ENCODE results near the gene ENSA.
A peak's percentile ranks its signal among the peaks of the same experiment; 100 is the strongest.
"Not testable (repeated sequence)": the region's sequence is repeated elsewhere in the genome, so short reads cannot be mapped to it uniquely, and the experiment has no call there.

The ENSA gene

GRCh38 chr1:150579945-150580642 lies 49.3 kb downstream of the ENSA start:
- no peak for DNase-seq

DNA sequence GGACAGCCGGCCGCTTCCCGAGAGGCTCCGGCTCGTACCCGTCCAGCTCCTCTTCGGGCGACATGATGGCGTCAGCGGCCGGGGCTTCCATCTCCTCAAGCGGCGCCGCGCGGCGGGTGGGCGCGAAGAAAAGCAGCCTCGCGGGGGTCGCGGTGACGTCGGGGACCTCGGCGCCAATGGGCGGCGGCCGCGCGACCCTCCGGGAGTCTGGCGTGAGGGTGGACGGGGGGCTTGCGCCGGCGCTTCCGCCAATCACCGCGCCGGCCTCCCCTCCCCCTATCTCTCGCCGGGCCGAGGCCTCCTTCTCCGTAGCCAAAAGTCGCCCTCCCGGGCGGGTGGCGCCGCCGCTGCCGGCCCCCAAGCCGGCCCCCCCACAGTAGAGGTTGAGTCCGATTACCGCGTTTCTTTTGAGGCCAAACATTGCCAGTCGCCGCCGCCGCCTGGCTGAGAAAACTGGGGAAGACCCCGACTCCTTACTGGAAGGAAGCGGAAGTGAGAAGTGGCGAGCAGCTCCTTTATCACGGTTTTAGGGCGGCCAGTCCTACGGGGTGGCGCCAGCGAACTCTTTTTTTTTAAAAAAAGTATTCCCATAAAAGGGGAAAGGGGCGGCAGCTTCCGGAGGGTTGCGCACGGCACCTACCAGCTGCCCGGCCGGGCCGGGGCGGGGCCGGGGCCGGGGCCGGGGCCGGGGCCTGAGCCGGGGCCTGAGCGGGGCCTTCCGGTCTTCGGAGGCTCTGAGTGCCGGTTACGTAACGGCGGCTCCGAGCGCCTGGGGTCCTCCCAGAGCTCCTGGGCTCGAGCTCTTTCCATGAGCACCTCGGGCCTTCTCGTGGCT lies 50.1 kb downstream of the ENSA start, which contains the start of gene MCL1:
MCL1 (minus strand) TSS at position 501 of the 835 bp plus-strand sequence; CDS start at position 421, 80 bp downstream.
- peak; percentile 99 for DNase-seq

- DNase-seq: peak; percentile 72
These were observed 50.9 kb downstream of the ENSA start for GRCh38 chr1:150578272-150579109.

DNA sequence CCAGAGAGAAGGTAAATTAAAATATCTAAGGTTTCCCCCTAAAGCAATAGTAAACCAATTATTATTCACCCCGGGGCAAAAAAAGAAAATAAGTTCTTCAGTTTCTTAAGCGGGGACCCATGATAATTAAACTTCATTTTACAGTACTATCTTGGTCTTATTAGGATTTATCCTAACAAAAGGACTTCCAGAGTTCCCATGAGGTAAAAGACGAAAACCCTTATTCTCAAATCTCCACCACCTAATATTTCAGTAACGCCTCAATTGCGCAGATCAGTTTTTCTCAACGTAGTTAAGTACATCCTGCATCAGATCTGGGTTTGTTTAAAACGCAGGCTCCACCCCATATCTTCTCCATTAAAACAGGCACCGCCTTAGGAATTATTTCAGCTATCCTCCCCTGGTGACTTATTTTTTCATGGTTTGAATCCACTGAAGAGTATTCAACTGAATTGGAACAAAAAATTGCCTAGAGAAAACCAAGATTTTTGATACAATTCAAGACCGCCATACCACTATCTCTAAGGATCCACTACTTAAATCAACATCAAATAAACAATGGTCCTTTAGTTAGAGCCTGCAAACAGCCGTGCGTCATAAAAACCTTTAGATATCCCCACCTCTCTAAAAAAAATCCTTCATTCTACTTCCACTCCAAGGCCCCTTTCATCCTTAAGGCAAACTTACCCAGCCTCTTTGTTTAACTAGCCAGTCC lies 51.7 kb downstream of the ENSA start:
- peak; percentile 72 for DNase-seq

DNA sequence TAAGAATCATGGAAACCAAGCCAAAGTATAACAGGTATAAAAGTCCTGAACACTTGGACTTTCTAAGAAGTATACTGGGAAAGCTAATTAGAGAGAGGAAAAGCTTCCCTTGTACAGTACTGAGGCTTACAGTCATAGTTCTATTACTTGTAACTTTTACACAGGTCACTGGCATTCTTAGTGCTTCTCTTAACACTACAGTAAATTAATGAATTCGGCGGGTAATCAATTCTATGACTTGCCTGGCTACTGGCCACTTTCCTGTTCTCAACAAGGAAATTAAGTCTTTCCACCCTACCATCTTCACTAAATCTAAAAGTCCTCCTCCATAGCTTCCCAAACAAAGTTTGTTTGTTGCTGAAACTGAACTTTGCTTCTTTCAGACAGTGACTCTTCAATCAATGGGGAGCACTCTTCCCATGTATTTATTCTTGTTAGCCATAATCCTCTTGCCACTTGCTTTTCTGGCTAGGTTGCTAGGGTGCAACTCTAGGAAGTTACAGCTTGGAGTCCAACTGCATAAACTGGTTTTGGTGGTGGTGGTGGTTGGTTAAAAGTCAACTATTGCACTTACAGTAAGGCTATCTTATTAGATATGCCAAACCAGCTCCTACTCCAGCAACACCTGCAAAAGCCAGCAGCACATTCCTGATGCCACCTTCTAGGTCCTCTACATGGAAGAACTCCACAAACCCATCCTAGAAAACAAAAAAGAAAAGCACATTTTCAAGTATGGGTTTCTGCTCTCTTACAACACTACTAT lies 52.4 kb downstream of the ENSA start:
- no peak for DNase-seq

DNA sequence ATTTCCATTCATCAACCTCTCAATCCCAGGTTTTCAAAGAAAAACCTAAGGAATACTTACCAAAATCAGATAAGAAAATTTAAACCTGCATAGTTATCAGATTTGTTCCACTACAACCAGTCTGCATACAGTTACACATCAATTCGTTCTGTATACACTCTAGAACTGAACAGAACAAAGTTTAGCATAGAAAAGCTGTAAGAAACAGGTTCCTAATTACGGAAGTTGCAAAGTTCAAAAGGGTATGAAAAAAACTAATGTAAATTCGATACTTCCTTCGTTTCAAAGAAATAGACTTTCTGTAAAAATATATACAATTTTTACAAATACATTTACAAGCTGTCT lies 53.1 kb downstream of the ENSA start:
- no peak for DNase-seq

GRCh38 chr1:150575518-150576366 lies 53.7 kb downstream of the ENSA start:
- peak; percentile 66 for DNase-seq

DNA sequence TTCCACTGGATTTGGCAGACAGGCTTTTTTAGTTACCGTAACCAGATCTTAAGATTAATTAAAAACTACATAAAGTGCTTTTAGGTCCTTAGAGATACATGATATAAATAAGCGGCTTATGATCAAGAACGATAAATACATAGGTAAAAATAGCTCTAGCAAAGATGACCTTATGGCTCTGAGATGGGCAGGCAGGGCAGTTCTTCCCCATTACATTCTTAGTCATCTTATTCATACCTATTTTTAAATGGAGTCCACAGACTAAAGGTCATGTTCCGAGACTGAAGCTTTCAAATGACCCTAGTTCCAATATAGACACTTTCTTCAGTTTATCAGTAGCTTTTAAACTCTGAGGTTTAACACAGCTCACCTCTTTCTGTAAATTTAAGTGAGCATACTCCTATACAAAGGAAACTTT lies 54.3 kb downstream of the ENSA start:
- DNase-seq: no peak

GRCh38 chr1:150574260-150575071 lies 54.9 kb downstream of the ENSA start:
- peak; percentile 28 for DNase-seq

DNA sequence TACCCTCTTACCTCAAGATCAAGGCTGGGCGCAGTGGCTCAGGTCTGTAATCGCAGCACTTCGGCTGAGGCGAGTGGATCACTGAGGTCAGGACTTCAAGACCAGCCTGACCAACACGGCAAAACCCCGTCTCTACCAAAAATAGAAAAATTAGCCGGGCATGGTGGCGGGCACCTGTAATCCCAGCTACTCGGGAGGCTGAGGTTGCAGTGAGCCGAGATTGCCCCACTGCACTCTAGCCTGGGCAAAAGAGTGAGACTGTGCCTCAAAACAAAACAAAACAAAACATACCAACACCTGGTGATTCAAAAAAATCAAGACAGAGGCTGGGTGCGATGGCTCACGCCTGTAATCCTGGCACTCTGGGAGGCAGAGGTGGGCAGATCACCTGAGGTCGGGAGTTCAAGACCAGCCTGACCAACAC lies 55.8 kb downstream of the ENSA start:
- DNase-seq: not testable (repeated sequence)

GRCh38 chr1:150572918-150573647 lies 56.3 kb downstream of the ENSA start:
- peak; percentile 55 for DNase-seq
